ENCODE measurements around the gene PPP1R12B.
"Not testable (repeated sequence)": the region's sequence is repeated elsewhere in the genome, so short reads cannot be mapped to it uniquely, and the experiment has no call there.

PPP1R12B gene

GRCh38 chr1:202605515-202605914 is 257.0 kb downstream of the PPP1R12B start:
- no peak overlapping the region for H3K27ac ChIP-seq
- CTCF ChIA-PET, result interaction anchor here (0.6 to 1.2 kb wide), 3 partner anchors 104 to 1040 kb away, joined by 4 to 5 read pairs (median 4); no protein-coding TSS in a partner anchor
- TF ChIP-seq, protein P1, sequence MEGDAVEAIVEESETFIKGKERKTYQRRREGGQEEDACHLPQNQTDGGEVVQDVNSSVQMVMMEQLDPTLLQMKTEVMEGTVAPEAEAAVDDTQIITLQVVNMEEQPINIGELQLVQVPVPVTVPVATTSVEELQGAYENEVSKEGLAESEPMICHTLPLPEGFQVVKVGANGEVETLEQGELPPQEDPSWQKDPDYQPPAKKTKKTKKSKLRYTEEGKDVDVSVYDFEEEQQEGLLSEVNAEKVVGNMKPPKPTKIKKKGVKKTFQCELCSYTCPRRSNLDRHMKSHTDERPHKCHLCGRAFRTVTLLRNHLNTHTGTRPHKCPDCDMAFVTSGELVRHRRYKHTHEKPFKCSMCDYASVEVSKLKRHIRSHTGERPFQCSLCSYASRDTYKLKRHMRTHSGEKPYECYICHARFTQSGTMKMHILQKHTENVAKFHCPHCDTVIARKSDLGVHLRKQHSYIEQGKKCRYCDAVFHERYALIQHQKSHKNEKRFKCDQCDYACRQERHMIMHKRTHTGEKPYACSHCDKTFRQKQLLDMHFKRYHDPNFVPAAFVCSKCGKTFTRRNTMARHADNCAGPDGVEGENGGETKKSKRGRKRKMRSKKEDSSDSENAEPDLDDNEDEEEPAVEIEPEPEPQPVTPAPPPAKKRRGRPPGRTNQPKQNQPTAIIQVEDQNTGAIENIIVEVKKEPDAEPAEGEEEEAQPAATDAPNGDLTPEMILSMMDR (conservative IDR thresholded peaks at IDR 0.05; ENCODE audit: low read depth), result no peak
- POLR2A ChIA-PET (ENCODE audit: low non-redundant PET), result no interaction called here
- no peak for DNase-seq (ENCODE audit: low spot score)

DNA sequence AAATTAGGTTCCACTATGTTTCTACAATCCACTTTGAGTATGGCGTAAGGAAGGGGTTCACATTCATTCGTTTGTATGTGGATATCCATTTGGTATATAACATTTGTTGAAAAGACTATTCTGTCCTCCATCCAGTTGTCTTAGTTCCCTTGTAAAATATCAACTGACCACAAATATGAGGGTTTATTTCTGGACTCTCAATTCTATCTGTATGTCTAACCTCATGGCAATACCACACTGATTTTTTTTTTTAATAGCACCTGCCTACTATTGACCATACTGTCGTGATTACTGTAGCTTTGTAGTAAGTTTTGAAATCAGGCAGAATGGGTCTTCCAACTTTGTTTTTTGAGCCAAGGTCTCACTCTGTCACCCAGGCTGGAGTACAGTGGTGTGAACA is 263.5 kb downstream of the PPP1R12B start:
- CTCF ChIA-PET, result interaction anchor here (2.9 kb wide), 1 partner anchor 12 kb away, joined by 9 read pairs; no protein-coding TSS in a partner anchor
- DNase-seq (ENCODE audit: low spot score); H3K27ac ChIP-seq; POLR2A ChIA-PET (ENCODE audit: low non-redundant PET): not testable (repeated sequence)

- no peak for DNase-seq (ENCODE audit: low spot score)
- ChIA-PET CTCF (interaction anchor here (1.1 to 2.9 kb wide), 2 partner anchors 13 to 27 kb away, joined by 3 to 9 read pairs; no protein-coding TSS in a partner anchor), POLR2A (ENCODE audit: low non-redundant PET) (no interaction called here)
- TF ChIP-seq, protein P1 (conservative IDR thresholded peaks at IDR 0.05; ENCODE audit: low read depth), result no peak
- no peak overlapping the region for H3K27ac ChIP-seq
Observed at GRCh38 chr1:202613571-202613970, 265.1 kb downstream of the PPP1R12B start.

DNA sequence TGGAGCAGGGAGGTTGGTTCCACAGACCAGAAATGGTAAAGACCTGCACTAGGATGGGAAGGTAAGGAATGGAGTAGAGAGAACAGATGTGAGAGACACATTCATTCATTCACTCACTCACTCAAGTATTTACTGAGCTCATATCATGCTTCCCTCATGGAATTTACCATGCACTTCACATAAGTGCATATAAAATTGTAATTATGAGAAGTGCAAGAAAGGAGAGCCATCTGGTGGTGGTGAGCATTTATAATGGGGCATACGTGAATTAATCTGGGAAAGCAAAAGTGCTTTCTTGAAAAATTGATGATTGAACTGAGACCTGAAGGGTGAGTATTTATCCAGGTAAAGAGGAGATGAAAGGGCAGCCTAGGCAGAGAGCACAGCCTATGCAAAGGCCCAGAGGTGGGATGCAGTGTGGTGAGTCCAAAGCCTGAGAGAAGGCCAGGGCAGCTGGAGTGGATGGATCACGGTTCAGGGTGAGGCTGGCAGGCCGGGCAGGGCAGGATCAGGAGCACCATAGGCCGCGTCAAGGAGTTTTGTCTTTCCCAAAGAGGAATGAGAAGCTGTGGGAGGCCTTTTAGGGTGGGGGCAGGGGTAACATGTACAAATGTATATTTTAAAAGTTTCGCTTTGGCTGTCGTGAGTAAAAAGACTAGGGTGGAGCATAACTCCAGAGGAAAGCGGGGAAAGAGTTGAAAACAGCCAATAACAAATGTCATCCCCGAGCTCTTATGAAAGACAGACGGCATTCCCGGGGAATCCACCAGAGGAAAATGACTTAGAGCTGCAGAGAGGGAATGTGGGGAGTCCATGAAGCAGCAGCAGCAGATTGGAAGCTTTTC is 266.1 kb downstream of the PPP1R12B start:
- TF ChIP-seq, protein P1 (conservative IDR thresholded peaks at IDR 0.05; ENCODE audit: low read depth), result 0 out of 2 replicates have a peak, but pooled peaks have one; percentile 13
- CTCF ChIA-PET, result interaction anchor here (0.5 to 1.3 kb wide), 7 partner anchors 14 to 272 kb away, joined by 3 to 6 read pairs (median 4); no protein-coding TSS in a partner anchor
- POLR2A ChIA-PET (ENCODE audit: low non-redundant PET); DNase-seq (ENCODE audit: low spot score); H3K27ac ChIP-seq: not testable (repeated sequence)

DNA sequence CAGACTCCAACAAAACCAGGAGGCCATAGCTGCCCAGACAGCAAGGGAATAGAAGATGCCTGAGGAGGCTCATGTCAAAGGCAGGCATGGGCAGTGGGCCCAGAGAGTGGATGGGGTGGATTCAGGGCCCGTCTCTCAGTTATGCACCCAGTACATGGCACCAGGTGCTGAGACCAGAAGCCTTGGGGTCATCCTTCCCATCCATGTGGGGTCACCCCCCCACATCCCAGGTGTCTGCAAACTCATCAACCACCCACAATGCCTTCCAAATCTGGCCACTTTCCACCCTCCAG is 266.7 kb downstream of the PPP1R12B start:
- H3K27ac ChIP-seq; DNase-seq (ENCODE audit: low spot score); POLR2A ChIA-PET (ENCODE audit: low non-redundant PET): not testable (repeated sequence)
- CTCF ChIA-PET, result interaction anchor here (0.6 to 1.3 kb wide), 7 partner anchors 13 to 272 kb away, joined by 3 to 6 read pairs (median 4); no protein-coding TSS in a partner anchor

DNA sequence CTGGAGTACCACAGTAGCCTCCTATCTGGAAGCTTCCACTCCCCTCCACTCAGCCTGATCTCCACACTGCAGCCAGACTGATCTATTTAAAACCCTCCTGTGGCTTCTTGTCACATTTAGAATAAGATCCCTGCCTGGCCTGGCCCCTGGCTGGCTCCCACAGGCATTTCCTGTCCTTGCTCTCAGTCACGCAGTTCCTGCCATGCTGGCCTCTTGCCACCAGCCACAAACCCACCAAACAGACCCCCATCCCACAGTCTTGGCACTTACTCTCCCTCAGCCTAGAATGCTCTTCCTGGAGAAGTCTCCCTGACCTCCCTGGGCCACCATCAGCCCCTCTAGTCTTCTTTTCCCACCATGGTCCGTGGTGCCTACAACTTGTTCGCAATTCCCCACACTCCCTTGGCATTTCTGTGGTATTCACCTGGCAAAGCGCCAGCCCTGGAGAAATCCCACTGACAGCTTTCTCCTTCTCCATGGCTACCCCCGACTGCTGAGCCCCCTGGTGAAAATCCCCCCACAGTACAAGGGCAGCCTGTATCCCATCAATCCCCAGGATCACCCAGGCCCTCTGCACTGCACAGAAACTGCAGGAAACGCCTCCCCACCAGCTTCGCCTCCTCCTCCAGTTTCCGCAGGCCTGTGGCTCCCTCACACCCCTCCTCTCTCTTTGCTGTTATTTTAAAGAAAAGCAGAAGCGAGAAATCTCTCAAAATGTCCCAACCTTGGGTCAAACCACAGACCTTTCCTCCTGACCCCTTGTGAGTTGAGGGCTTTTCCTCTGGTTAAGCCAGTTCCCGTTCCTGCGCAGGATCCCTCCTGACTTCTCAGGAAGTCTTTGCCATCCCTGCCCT is 267.2 kb downstream of the PPP1R12B start:
- ChIA-PET POLR2A (ENCODE audit: low non-redundant PET) (no interaction called here), CTCF (interaction anchor here (0.6 to 1.3 kb wide), 4 partner anchors 13 to 114 kb away, joined by 4 to 5 read pairs (median 4); no protein-coding TSS in a partner anchor)
- no peak overlapping the region; the same call in 1 of the 2 replicates for H3K27ac ChIP-seq
- DNase-seq (ENCODE audit: low spot score), result no peak
- TF ChIP-seq, protein P1 (conservative IDR thresholded peaks at IDR 0.05; ENCODE audit: low read depth), result no peak

- H3K27ac ChIP-seq, result no peak overlapping the region
- ChIA-PET CTCF (interaction anchor here (0.8 to 1.1 kb wide), 2 partner anchors 16 to 115 kb away, joined by 3 to 5 read pairs; no protein-coding TSS in a partner anchor), POLR2A (ENCODE audit: low non-redundant PET) (no interaction called here)
- no peak for DNase-seq (ENCODE audit: low spot score)
- TF ChIP-seq, protein P1 (conservative IDR thresholded peaks at IDR 0.05; ENCODE audit: low read depth), result no peak
Observed at GRCh38 chr1:202616355-202616915, 267.9 kb downstream of the PPP1R12B start.

DNA sequence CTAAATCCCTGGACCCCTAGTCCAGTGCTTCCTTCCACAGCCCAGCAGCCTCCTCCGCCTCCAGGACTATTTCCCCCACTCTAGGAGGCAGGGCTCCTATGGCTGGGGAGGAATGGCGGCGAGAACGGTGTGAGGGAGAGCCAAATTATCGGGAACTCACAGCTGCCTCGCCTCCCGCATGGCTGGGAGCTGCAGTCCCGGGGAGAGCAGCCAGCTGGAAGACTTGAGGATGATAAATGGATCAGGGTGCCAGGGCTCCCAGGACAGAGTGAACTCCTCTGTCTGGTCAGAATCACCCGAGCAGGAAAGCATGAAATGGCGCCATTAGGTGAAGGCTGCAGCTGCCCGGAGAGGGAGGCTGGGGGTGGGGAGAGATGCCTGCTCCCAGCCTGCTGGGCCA is 270.5 kb downstream of the PPP1R12B start:
- POLR2A ChIA-PET (ENCODE audit: low non-redundant PET); H3K27ac ChIP-seq; DNase-seq (ENCODE audit: low spot score): not testable (repeated sequence)
- CTCF ChIA-PET, result interaction anchor here (0.6 to 0.7 kb wide), 2 partner anchors 90 to 396 kb away, joined by 3 to 4 read pairs; no protein-coding TSS in a partner anchor
